NB4 (cell line): Measurements from ENCODE around the gene GRK6.

ENCODE experiments used
- DNase-seq: peaks from one replicate; pipeline ENCODE4 v3.0.0; 2010; ENCODE audit warnings: low read depth
- H3K4me3 ChIP-seq: one replicate; pipeline ENCODE4 v1.5.1; 2011; ENCODE audit warnings: mild to moderate bottlenecking, low read depth, low read length, moderate library complexity
- MAX ChIP-seq: IDR thresholded peaks from 2 replicates; pipeline ENCODE4 v1.6.1; 2011; ENCODE audit warnings: low read depth, low read length
- MYC ChIP-seq: IDR thresholded peaks from 2 replicates; pipeline ENCODE4 v1.6.1; 2011; ENCODE audit warnings: low read depth, low read length
- POLR2A ChIP-seq: IDR thresholded peaks from 2 replicates; pipeline ENCODE4 v1.6.1; 2011; ENCODE audit warnings: mild to moderate bottlenecking; ENCODE audit not compliant: insufficient read length; ENCODE audit errors: extremely low read depth
- TF ChIP-seq, protein P1 (sequence below): IDR thresholded peaks from one replicate; pipeline ENCODE4 v1.5.1; 2012; ENCODE audit warnings: low read depth, low read length

Gene GRK6

GRCh38 chr5:177489119-177489716 is 62.7 kb downstream of the GRK6 start:
- H3K4me3 ChIP-seq = no peak overlapping the region
- DNase-seq = no peak
- TF ChIP-seq POLR2A (no peak), MYC (no peak), MAX (no peak)
- TF ChIP-seq, protein P1, sequence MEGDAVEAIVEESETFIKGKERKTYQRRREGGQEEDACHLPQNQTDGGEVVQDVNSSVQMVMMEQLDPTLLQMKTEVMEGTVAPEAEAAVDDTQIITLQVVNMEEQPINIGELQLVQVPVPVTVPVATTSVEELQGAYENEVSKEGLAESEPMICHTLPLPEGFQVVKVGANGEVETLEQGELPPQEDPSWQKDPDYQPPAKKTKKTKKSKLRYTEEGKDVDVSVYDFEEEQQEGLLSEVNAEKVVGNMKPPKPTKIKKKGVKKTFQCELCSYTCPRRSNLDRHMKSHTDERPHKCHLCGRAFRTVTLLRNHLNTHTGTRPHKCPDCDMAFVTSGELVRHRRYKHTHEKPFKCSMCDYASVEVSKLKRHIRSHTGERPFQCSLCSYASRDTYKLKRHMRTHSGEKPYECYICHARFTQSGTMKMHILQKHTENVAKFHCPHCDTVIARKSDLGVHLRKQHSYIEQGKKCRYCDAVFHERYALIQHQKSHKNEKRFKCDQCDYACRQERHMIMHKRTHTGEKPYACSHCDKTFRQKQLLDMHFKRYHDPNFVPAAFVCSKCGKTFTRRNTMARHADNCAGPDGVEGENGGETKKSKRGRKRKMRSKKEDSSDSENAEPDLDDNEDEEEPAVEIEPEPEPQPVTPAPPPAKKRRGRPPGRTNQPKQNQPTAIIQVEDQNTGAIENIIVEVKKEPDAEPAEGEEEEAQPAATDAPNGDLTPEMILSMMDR = no peak

GRCh38 chr5:177490311-177490991 is 64.0 kb downstream of the GRK6 start:
- no peak overlapping the region for H3K4me3 ChIP-seq
- no peak for DNase-seq
- TF ChIP-seq MYC (no peak), POLR2A (no peak), MAX (no peak)
- TF ChIP-seq, protein P1 = no peak

DNA sequence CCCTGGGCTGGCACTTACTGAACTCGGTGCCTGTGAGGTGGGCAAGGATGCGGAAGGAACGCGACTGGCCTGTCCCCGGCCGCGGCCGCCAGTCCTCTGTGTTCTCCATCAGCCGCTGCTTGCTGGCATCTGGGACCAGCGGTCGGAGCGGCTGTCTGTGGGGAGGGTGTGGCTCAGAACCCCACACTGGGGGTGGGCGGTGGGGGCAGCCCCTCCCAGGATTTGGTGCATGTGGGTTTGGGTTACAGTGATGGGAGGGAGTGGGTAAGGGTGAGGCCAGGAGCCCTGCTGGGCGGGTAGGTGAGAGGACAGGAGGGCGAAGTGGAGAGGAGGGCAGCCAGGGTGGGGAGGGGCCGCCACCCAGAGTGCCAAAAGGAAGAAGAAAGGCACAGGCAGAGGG is 64.5 kb downstream of the GRK6 start:
- no peak for DNase-seq
- TF ChIP-seq MAX (no peak), MYC (no peak), POLR2A (no peak)
- TF ChIP-seq, protein P1 = no peak
- no peak overlapping the region for H3K4me3 ChIP-seq

- TF ChIP-seq MYC = no peak
- TF ChIP-seq, protein P1 = peak; percentile 32
- DNase-seq = peak; percentile 56
- H3K4me3 ChIP-seq = no peak overlapping the region
Observed at GRCh38 chr5:177491429-177491945, 65.0 kb downstream of the GRK6 start.

GRCh38 chr5:177491983-177492746 is 65.7 kb downstream of the GRK6 start:
- DNase-seq = no peak
- no peak for TF ChIP-seq MYC
- TF ChIP-seq POLR2A = no peak
- no peak for TF ChIP-seq MAX
- TF ChIP-seq, protein P1 = no peak
- H3K4me3 ChIP-seq = no peak overlapping the region
